ENCODE results near the gene RIC8B. TPM values are rescaled to one million over a fixed set of nuclear protein-coding genes. Genes with fewer than 3 reads are reported as not detected.

The RIC8B gene
- total and polyA plus RNA-seq, 2 of the 8 experiments (the other 6 are each of a cell fraction or from before 2014, with no cell fraction given): 8.2 to 25.3 TPM

DNA sequence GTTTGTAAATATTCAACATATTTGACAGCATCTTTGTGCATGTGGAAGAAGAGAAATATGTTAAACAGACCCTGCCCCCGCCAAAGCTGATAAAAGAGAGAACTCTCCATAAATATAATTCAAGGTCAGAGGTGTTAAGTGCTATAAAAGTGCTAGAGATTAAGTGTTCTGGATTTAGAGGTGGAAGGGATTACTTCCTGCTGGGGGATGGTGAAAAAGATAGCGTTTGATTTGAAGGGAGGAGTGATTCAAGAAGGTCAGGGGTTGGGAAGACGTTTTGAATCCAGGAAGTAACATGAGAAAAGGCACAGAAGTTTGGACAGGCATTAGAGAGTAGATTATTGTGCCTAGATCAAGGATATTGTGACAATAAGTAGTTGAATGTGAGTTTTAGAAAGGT, 30.2 kb downstream of the RIC8B start (continued):
- TF ChIP-seq CHD7 (IDR thresholded peaks at IDR 0.05; ENCODE audit: insufficient replicate concordance, low read length) (no peak), RFX5 (IDR thresholded peaks at IDR 0.05; ENCODE audit: borderline replicate concordance, low read depth, low read length) (no peak), POLR2AphosphoS5 (IDR thresholded peaks at IDR 0.05; ENCODE audit: low read depth, low read length) (no peak), POU5F1 (IDR thresholded peaks at IDR 0.05; ENCODE audit: low read depth, low read length) (no peak), KDM5A (IDR thresholded peaks at IDR 0.05; ENCODE audit: low read length) (no peak), FOSL1 (IDR thresholded peaks at IDR 0.05; ENCODE audit: insufficient read depth, low read depth, low read length) (no peak), SAP30 (IDR thresholded peaks at IDR 0.05; ENCODE audit: insufficient read depth, insufficient replicate concordance, low read length) (no peak), SIRT6 (IDR thresholded peaks at IDR 0.05; ENCODE audit: low read length) (no peak)
